ENCODE measurements around the gene FRMPD4. TPM values are rescaled to one million over a fixed set of nuclear protein-coding genes. Genes with fewer than 3 reads are reported as not detected.

FRMPD4 gene
- total and polyA plus RNA-seq, 2 experiments from 2014 or later = 0.19 to 0.80 TPM

DNA sequence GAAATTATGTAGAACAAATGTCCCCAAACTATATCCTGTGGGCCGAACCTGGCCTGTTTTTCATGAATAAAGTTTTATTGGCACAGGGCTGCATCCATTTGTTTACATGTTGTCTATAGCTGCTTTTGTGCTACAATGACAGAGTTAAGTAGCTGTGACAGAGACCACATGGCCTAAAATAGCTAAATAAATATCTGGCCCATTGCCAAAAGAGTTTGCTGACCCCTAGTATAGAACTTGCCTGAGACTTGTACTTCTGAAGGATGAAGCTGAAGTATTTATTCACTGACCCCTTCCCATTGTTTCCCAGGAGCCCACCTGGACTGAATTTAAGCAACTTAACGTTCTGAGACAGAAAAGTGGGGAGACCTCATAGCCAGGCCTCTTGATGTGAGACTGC is 325.6 kb downstream of the FRMPD4 start (continued):
- no peak for TF ChIP-seq CTCF (conservative IDR thresholded peaks at IDR 0.05; ENCODE audit: low read depth in 2 of 2)
- no peak for TF ChIP-seq ZNF462 (CRISPR knock-in tag; IDR thresholded peaks at IDR 0.05)
- TF ChIP-seq EZH2phosphoT487 (IDR thresholded peaks at IDR 0.05; ENCODE audit: unreplicated experiment) = no peak
- no peak for TF ChIP-seq ZNF114 (CRISPR knock-in tag; IDR thresholded peaks at IDR 0.05)
- TF ChIP-seq STAT1 (IDR thresholded peaks at IDR 0.05; ENCODE audit: unreplicated experiment) = no peak
- TF ChIP-seq EZH2 (IDR thresholded peaks at IDR 0.05; ENCODE audit: low read depth, unreplicated experiment) = no peak
- no peak for TF ChIP-seq POLR2AphosphoS5 (IDR thresholded peaks at IDR 0.05; ENCODE audit: low read depth)
- TF ChIP-seq CREB1 (CRISPR knock-in tag; IDR thresholded peaks at IDR 0.05; ENCODE audit: low read depth) = no peak

- no peak for ATAC-seq
- H3K4me3 ChIP-seq = no peak overlapping the region
- H4K20me1 ChIP-seq (replicated peaks; ENCODE audit: insufficient read depth) = no peaks in the 10 kb centered on the region
- Mint-ChIP-seq H3K27ac (no peak overlapping the region), H3K27me3 (ENCODE audit: insufficient read depth, low read depth, poor library complexity) (peaks cover 6% of the 10 kb centered on the region), H3K9me3 (no peaks in the 10 kb centered on the region), H3K4me1 (no peaks in the 10 kb centered on the region), H3K36me3 (ENCODE audit: low read depth) (no peaks in the 10 kb centered on the region), H3K4me3 (no peak overlapping the region)
- no peaks in the 10 kb centered on the region for H3K27me3 ChIP-seq (ENCODE audit: insufficient read depth)
- no peak for DNase-seq (ENCODE audit: low spot score)
- no peaks in the 10 kb centered on the region for H3K9me2 ChIP-seq (ENCODE audit: insufficient read depth)
- no peak overlapping the region for H3K27ac ChIP-seq (ENCODE audit: low read depth)
- H2AFZ ChIP-seq = no peak overlapping the region
- no peaks in the 10 kb centered on the region for H3K36me3 ChIP-seq (ENCODE audit: insufficient read depth)
- H3F3A ChIP-seq (replicated peaks; ENCODE audit: low read depth) = no peaks in the 10 kb centered on the region
- H3K79me2 ChIP-seq (replicated peaks; ENCODE audit: insufficient read depth) = no peaks in the 10 kb centered on the region
- no peaks in the 10 kb centered on the region for H3K4me1 ChIP-seq (ENCODE audit: insufficient read depth)
- H3K4me2 ChIP-seq = no peak overlapping the region
- TF ChIP-seq CTCF (conservative IDR thresholded peaks at IDR 0.05; ENCODE audit: low read depth in 2 of 2) (no peak), POLR2AphosphoS5 (IDR thresholded peaks at IDR 0.05; ENCODE audit: low read depth) (no peak), EZH2 (IDR thresholded peaks at IDR 0.05; ENCODE audit: low read depth, unreplicated experiment) (no peak), ZNF331 (CRISPR knock-in tag; IDR thresholded peaks at IDR 0.05; ENCODE audit: low read depth) (no peak)
These were observed 329.0 kb downstream of the FRMPD4 start for GRCh38 chrX:12467321-12467720.

All from GM23338 (cell line).